ENCODE results near the gene RRP1B. TPM values are rescaled to one million over a fixed set of nuclear protein-coding genes. Genes with fewer than 3 reads are reported as not detected.
"Not testable (repeated sequence)": the region's sequence is repeated elsewhere in the genome, so short reads cannot be mapped to it uniquely, and the experiment has no call there.

Gene RRP1B
- 21.6 TPM for total RNA-seq

DNA sequence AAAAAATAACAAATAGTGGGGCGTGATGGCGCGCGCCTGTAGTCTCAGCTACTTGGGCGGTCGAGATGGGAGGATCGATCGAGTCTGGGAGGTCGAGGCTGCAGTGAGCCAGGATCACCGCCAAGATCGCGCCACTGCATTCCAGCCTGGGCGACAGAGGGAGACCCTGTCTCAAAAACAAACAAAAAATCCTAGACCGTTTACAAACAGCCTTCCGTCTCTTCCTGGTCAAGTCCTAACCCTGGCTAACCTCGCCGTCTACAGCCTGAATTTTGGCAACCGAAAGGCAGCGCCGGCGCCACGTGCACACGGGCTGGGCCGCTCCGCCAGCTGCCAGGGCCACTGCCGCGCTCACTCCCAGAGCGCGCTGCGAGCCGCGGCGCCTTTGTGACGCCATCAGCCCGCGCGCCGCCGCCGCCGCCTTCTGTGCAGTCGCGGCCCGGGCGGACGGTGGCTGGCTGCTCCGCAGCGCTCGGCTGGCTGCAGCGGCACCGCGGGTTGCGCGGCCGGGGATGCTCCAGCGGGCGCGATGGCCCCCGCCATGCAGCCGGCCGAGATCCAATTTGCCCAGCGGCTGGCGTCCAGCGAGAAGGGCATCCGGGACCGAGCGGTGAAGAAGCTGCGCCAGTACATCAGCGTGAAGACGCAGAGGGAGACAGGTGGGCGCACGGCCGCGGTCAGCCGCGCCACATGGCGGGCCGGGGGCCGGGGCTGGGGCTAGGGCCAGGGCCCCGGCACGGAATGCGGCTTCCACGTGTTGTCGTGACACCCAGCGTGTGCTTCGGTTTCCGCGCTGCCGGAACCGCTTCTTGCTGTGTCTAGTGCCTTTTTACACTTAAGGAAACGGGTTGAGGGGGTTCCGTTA lies at the start of gene RRP1B, which contains the start of gene HSF2BP:
Gene RRP1B, plus strand, starts transcription at position 425 of the 865 bp plus-strand sequence. Its CDS starts 105 bp downstream, at position 530.
Gene HSF2BP, minus strand, starts transcription at position 353 of the 865 bp plus-strand sequence. CDS start 1,392 bp downstream, outside the sequence.
- no peak for FAIRE-seq

DNA sequence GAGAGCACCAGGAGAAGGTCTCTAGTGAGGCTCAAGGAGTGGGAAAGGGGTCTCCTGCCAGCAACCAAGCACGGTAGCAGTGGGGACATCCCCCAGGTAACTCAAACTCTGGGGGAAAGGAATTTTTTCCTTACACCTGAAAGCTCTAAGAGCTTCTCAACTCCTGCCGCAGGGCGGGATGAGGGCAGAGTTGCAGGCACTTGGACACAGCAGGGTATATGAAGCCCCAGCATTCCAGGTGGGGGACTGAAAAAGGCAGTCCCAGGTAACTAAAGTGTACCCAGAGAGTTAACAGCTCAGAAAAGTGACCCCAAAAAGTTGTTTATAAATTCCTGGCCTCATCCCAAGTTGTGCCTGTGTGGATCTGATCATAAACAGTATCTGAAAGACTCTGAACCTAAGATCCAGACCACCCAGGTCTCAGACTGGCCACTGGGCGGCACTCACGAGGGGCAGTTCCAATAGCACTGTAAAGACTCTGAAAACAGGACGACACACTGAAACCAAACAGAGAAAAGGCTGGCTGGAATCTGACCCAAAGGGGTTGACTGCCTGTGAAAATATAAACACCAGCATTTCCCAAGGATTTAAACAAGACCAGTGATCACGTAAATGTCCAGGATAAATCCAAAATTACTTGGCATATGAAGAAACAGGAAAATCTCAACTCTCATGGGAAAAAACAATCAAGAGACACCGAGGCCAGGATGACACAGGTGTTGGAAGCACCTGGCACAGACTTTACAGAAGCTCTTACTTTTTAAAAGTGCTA lies 47.6 kb upstream of the RRP1B start:
- FAIRE-seq (no peak), DNase-seq (ENCODE audit: low spot score in 2 of 2) (peak; percentile 26 to 54)

More for the DNA sequence above, at the start of gene RRP1B, which contains the start of gene HSF2BP:
- DNase-seq (ENCODE audit: low spot score in 2 of 2), result peak; percentile 94 to 95

- FAIRE-seq (no peak), DNase-seq (ENCODE audit: low spot score in 2 of 2) (no peak)
Measured at GRCh38 chr21:43613755-43614638, 45.4 kb upstream of the RRP1B start.

DNA sequence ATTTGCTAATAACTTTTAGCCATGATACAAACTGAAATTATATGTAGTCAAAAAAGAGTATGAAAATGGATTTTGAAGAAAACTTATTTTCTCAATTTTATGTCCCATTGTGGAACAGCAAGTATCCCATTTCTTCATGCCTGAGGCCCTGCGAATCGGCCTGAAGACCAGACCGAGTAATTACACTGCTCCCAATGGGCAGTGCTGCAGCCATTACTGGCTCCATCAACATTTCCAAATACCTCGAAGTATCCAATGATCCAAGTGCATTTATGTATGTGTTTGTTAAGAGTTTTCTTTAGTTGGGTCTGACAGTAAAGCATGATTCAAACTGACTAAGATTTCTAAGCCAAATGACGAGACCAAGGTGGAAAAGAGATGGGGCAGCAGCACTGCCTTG lies 44.5 kb upstream of the RRP1B start:
- DNase-seq (ENCODE audit: low spot score in 2 of 2) (no peak), FAIRE-seq (no peak)

DNA sequence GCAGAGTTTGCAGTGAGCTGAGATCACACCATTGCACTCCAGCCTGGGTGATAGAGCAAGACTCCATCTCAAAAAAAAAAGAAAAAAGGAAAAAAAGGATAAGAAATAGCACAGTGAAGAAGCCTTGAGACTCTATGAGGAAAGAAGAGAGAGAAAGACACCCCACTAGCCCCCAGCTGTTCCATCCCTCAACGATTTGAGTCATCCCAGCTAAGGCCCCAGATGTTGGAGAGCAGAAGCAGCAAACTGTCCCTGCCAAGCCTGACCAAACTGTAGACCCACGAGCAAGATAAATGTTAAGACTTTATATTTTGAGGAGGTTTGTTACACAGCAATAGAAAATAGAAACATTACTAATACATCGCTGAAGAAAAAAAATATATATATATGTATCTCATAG lies 42.5 kb upstream of the RRP1B start:
- not testable (repeated sequence) for FAIRE-seq; DNase-seq (ENCODE audit: low spot score in 2 of 2)

GRCh38 chr21:43618940-43619339 lies 40.4 kb upstream of the RRP1B start:
- no peak for DNase-seq (ENCODE audit: low spot score in 2 of 2)
- no peak for FAIRE-seq

GRCh38 chr21:43619344-43619743 lies 40.0 kb upstream of the RRP1B start:
- FAIRE-seq, result no peak
- DNase-seq (ENCODE audit: low spot score in 2 of 2), result no peak

GRCh38 chr21:43619856-43620255 lies 39.5 kb upstream of the RRP1B start:
- DNase-seq (ENCODE audit: low spot score in 2 of 2) (no peak), FAIRE-seq (no peak)

GRCh38 chr21:43622796-43623195 lies 36.6 kb upstream of the RRP1B start:
- no peak for DNase-seq (ENCODE audit: low spot score in 2 of 2)
- no peak for FAIRE-seq

DNA sequence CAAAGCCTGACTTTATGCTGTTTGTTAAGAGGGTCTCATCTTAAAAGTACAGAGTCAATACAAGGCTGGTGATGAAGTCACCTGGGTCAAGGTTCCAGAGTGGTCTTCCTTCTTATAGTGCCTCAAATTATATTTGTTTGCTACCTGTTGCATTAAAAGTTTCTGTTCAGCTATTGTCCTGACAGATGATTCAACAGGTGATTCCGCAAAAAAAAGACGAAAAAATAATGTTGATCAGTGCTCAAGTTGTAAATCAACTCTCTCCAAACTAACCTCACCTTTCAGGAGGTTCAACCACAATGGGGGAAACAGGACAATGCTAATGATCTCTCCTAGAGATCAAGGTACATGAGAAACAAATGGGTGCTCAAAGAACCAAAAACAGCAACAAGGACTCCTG lies 35.8 kb upstream of the RRP1B start:
- FAIRE-seq, result no peak
- DNase-seq (ENCODE audit: low spot score in 2 of 2), result no peak

GRCh38 chr21:43624339-43624738 lies 35.0 kb upstream of the RRP1B start:
- DNase-seq (ENCODE audit: low spot score in 2 of 2), result no peak
- no peak for FAIRE-seq

- FAIRE-seq, result no peak
- no peak for DNase-seq (ENCODE audit: low spot score in 2 of 2)
Measured at GRCh38 chr21:43626390-43626789, 33.0 kb upstream of the RRP1B start.

DNA sequence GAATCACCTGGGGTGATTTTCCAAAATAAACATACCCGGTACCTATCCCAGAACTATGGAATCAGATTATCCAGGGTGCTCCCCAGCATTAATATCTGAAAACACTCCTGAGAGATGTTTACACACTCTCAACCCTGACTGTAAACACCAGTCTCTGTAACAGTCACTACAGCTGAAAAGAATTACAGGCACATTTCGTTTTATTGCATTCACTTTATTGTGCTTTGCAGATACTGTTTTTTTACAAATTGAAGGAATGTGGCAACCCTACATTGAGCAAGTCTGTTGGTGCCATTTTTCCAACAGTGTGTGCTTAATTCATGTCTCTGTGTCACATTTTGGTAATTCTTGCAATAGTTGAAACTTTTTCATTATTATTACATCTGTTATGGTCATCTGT lies 31.8 kb upstream of the RRP1B start:
- FAIRE-seq (no peak), DNase-seq (ENCODE audit: low spot score in 2 of 2) (no peak)

DNA sequence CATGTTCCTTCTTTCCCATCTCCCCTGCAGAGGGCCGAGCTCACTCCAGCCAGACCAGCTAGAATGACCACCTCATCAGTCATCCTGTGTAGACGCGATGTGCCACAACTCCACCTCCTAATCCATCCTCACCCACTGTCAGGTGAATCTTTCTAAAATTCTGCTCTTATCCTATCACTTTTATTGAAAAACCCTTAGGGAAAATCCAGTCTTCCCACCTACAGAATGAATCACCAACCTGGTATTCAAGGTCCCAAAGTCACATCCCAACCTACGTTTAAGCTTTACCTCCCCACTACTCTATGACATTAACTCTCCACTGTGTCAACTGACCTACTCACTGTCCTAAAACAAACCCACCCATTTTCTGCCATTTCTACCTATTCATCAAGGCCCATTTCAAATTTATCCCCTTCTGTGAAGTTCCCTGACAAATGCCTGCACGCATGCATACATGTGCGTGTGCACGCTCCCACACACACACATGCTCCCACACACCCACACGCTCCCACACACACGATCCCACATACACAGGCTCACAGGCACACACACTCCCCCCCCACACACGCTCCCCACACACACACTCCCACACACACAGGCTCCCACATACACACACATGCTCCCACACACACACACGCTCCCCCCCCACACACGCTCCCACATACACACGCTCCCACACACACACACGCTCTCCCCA lies 27.8 kb upstream of the RRP1B start:
- no peak for DNase-seq (ENCODE audit: low spot score in 2 of 2)
- no peak for FAIRE-seq

DNA sequence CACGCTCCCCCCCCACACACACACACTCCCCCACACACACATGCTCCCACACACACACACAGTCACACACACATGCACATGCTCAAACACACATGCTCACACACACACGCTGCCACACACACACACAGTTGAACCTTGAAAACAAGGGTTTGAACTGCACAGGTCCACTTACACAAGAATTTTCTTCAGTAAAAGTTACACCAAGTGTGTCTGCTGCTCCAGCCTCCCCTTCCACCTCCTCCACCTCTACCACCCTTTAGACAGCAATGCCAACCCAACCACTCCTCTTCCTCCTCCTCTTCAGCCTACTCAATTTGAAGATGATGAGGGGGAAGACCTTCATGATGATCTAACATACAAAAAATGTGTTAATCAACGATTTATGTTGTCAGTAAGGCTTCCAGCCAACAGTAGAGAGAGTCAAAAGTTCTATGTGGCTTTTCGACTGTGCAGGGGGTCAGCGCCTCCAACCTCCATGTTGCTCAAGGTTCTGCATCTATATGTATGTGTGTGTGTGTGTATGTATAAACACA lies 26.9 kb upstream of the RRP1B start:
- no peak for DNase-seq (ENCODE audit: low spot score in 2 of 2)
- FAIRE-seq, result no peak

- DNase-seq (ENCODE audit: low spot score in 2 of 2) (no peak), FAIRE-seq (no peak)
Measured at GRCh38 chr21:43634618-43635017, 24.7 kb upstream of the RRP1B start.

DNA sequence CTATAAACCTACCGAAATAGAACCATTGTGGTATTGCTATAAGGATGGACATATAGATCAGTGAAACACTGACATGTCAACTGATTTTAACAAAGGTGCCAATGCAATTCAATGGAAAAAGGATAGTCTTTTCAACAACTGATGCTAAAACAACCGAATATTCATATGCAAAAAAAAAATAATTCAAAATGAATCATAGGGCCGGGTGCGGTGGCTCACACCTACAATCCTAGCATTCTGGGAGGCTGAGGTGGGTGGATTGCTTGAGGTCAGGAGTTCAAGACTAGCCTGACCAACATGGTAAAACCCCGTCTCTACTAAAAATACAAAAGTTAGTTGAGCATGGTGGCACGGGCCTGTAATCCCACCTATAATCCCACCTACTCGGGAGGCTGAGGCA lies 23.9 kb upstream of the RRP1B start:
- no peak for DNase-seq (ENCODE audit: low spot score in 2 of 2)
- no peak for FAIRE-seq

DNA sequence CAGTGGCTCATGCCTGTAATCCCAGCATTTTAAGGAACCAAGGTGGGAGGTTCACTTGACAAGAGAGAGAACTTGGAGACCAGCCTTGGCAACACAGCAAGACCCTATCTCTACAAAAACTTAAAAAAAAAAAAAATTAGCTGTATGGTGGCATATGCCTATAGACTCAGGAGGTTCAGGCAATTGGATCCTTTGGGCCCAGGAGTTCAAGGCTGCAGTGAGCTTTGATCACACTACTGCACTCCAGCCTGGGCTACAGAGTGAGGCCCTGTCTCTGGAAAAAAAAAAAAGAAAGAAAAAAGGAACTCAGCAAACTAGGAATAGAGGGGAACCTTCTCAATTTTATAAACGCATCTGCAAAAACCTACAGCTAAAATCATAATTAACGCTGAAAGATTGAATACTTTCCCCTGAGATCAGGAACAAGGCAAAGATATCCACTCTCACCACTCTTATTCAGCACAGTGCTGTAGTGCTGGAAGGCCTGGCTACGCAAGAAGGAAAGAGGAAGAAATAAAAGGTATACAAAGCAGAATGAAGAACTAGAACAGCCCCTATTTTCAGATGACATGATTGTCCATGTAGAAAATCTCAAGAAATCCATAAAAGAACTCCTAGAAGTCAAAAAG lies 21.7 kb upstream of the RRP1B start:
- FAIRE-seq (no peak), DNase-seq (ENCODE audit: low spot score in 2 of 2) (no peak)

All from frontal cortex (tissue), 4 donors.